DND-41 (cell line): Measurements from ENCODE around the gene EYA4.

Source experiments
- CTCF ChIP-seq: IDR thresholded peaks from 2 replicates; pipeline ENCODE4 v1.5.1; 2012; ENCODE audit warnings: borderline replicate concordance, low read length, moderate library complexity, mild to moderate bottlenecking; ENCODE audit not compliant: poor library complexity, severe bottlenecking; ENCODE audit errors: extremely low read depth
- EZH2 ChIP-seq: IDR thresholded peaks from 3 replicates; pipeline ENCODE4 v1.6.1; 2012; ENCODE audit warnings: borderline replicate concordance, low read depth, mild to moderate bottlenecking, moderate library complexity, low read length, inconsistent platforms; ENCODE audit not compliant: severe bottlenecking

- TF ChIP-seq CTCF (no peak), EZH2 (no peak)
These were observed 299.9 kb downstream of the EYA4 start for GRCh38 chr6:133541040-133541439.
